HG02588 (cell line): ENCODE data around the gene HERPUD2.
"Not testable (repeated sequence)": the region's sequence is repeated elsewhere in the genome, so short reads cannot be mapped to it uniquely, and the experiment has no call there.

ENCODE experiments used
- ATAC-seq: cut with Tn5 transposase; IDR thresholded peaks from one replicate; pipeline ENCODE4 v1.9.1; 2021; ENCODE audit warnings: mild to moderate bottlenecking, moderate library complexity; ENCODE audit not compliant: unreplicated experiment

Gene HERPUD2

GRCh38 chr7:35623381-35623780 is 71.6 kb downstream of the HERPUD2 start:
- no peak for ATAC-seq

- ATAC-seq: no peak
Observed at GRCh38 chr7:35619863-35620262, 75.1 kb downstream of the HERPUD2 start.

- no peak for ATAC-seq
Observed at GRCh38 chr7:35617041-35617440, 77.9 kb downstream of the HERPUD2 start.

- ATAC-seq: no peak
Observed at GRCh38 chr7:35613150-35613549, 81.8 kb downstream of the HERPUD2 start.

- ATAC-seq: no peak
Observed at GRCh38 chr7:35605760-35606159, 89.2 kb downstream of the HERPUD2 start.

GRCh38 chr7:35604595-35604994 is 90.3 kb downstream of the HERPUD2 start:
- no peak for ATAC-seq

GRCh38 chr7:35599645-35600044 is 95.3 kb downstream of the HERPUD2 start:
- no peak for ATAC-seq

GRCh38 chr7:35599061-35599460 is 95.9 kb downstream of the HERPUD2 start:
- ATAC-seq: no peak

GRCh38 chr7:35596061-35596460 is 98.9 kb downstream of the HERPUD2 start:
- no peak for ATAC-seq

- ATAC-seq: no peak
Observed at GRCh38 chr7:35593899-35594298, 101.0 kb downstream of the HERPUD2 start.

GRCh38 chr7:35588647-35589046 is 106.3 kb downstream of the HERPUD2 start:
- no peak for ATAC-seq

GRCh38 chr7:35584990-35585389 is 109.9 kb downstream of the HERPUD2 start:
- ATAC-seq: no peak

GRCh38 chr7:35584533-35584932 is 110.4 kb downstream of the HERPUD2 start:
- not testable (repeated sequence) for ATAC-seq
